GDM1 (cell line): ENCODE results near the gene ATP6V1F.

ENCODE experiments used
- DNase-seq: peaks from one replicate; lab custom pipeline; 2025; lab: John Stamatoyannopoulos, UW

Gene ATP6V1F

GRCh38 chr7:128862571-128863432, at the start of gene ATP6V1F:
Gene ATP6V1F, plus strand, starts transcription at chr7:128862856. Its CDS starts 49 bp downstream, at chr7:128862905.
- peak; percentile 98 for DNase-seq

- DNase-seq = no peak
Measured at GRCh38 chr7:128814499-128814898, 48.2 kb upstream of the ATP6V1F start.

GRCh38 chr7:128815289-128815942, 47.2 kb upstream of the ATP6V1F start:
- no peak for DNase-seq

- DNase-seq = no peak
Measured at GRCh38 chr7:128818694-128819093, 44.0 kb upstream of the ATP6V1F start.

- no peak for DNase-seq
Measured at GRCh38 chr7:128821724-128822123, 40.9 kb upstream of the ATP6V1F start.

GRCh38 chr7:128826512-128826911, 36.1 kb upstream of the ATP6V1F start:
- no peak for DNase-seq

- DNase-seq = no peak
Measured at GRCh38 chr7:128826916-128827247, 35.8 kb upstream of the ATP6V1F start.

GRCh38 chr7:128827248-128827958, 35.3 kb upstream of the ATP6V1F start:
- DNase-seq = no peak

GRCh38 chr7:128827971-128828711, 34.5 kb upstream of the ATP6V1F start:
- DNase-seq = no peak

- no peak for DNase-seq
Measured at GRCh38 chr7:128829391-128830166, 33.1 kb upstream of the ATP6V1F start.

- DNase-seq = peak; percentile 23
Measured at GRCh38 chr7:128830231-128831177, 32.2 kb upstream of the ATP6V1F start, which contains the start of gene FLNC. Gene FLNC, plus strand, starts transcription at chr7:128830406. Its CDS starts 232 bp downstream, at chr7:128830638.

GRCh38 chr7:128831178-128831993, 31.3 kb upstream of the ATP6V1F start:
- DNase-seq = peak; percentile 62

GRCh38 chr7:128831994-128832879, 30.4 kb upstream of the ATP6V1F start:
- DNase-seq = peak; percentile 67

- DNase-seq = no peak
Measured at GRCh38 chr7:128832880-128833147, 29.8 kb upstream of the ATP6V1F start.

GRCh38 chr7:128833148-128833945, 29.3 kb upstream of the ATP6V1F start:
- peak; percentile 73 for DNase-seq

- DNase-seq = no peak
Measured at GRCh38 chr7:128833946-128834325, 28.7 kb upstream of the ATP6V1F start.

GRCh38 chr7:128835231-128835751, 27.4 kb upstream of the ATP6V1F start:
- DNase-seq = no peak
